HG03196 (cell line): ENCODE measurements around the gene ZNF236.
"Not testable (repeated sequence)": the region's sequence is repeated elsewhere in the genome, so short reads cannot be mapped to it uniquely, and the experiment has no call there.

Experiments
- ATAC-seq: cut with Tn5 transposase; IDR thresholded peaks from one replicate; pipeline ENCODE4 v1.9.1; 2021; ENCODE audit not compliant: unreplicated experiment

ZNF236 gene

DNA sequence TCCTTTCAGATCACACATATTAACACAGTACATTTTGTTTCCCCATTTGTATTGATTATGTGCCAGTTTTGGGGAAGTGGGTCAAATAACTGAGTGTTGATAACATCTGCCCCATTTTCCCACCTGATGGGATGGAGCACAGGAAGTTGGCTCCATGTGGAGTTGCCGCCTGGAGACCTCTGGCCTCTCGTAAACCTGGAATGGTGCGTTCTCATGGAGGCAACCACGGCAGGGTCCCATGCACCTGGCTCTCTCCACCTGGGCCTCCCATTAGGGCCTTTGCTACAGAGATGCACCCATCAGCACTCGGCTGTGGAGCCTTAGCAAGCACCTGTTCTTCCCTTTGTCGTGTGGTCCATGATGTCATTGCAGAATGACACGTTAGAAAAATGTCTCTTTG, 179.6 kb downstream of the ZNF236 start:
- ATAC-seq: no peak

- no peak for ATAC-seq
These were observed 180.1 kb downstream of the ZNF236 start for GRCh38 chr18:77002496-77002895.

- no peak for ATAC-seq
These were observed 181.0 kb downstream of the ZNF236 start for GRCh38 chr18:77003316-77003715.

DNA sequence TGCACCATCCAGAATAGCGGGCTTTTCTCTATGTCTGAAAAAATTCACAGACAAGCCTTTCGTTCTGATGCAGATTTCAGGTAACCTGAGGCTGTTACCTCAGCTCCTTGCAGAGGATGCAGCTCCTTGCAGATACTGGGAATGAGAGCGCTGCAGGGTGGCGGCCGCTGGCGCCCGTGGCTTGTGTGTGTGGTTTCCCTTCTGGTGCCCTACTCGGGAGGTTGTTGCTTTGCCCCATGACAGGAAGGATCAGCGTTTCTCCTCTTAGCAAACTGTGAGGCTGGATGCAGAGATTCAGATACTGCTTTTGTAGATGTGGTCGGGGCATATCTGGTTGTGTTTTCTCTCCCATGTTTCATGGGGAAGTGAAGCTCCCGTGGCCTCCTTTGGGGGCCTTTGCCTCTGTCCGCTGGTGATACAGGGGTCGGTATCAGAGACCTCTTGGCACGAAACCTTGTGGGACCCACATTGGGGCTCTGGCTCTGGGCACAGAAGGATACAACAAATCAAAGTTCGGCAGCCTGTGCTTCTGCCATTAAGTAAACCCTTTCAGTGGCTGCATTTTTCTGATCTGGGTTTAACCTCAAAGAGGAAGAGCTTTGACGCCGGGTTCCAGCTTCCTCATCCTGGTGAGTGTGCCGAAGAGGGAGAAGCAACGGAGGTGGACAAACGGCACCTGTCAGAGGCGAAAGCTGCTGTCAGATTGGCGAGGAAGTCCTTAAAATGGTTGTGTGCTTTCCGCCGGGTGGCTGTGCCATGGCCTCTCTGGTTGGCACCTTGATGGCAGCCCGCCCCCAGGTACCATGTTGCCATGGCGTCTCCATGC, 182.4 kb downstream of the ZNF236 start:
- no peak for ATAC-seq

DNA sequence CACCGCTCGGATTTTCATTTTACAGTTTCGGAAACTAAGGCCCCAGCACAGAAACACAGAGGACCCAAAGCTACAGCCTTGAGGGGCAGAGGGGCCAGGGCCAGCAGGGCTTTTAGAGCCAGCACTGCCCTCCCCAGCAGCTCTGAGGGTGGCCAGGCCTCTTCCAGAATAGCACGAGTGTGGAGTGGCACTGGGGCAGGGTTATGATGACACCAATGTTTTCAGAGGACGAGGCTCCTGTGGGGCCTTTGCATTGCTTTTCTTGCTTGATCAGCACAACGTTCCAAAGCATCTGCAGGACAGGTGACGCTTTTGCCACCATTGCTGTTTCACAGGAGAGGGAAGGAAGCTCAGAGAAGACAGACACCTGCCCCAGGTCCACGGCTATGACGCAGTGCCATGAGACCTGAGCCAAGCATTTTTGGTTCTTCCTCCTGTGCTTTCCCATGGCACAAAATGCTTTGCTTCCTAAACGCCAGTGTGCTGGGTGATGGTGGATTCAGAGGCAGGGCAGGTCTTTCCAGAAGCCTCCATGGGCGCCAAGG, 183.4 kb downstream of the ZNF236 start:
- no peak for ATAC-seq

GRCh38 chr18:77006305-77007175, 184.2 kb downstream of the ZNF236 start:
- no peak for ATAC-seq

- no peak for ATAC-seq
These were observed 184.9 kb downstream of the ZNF236 start for GRCh38 chr18:77007251-77007650.

DNA sequence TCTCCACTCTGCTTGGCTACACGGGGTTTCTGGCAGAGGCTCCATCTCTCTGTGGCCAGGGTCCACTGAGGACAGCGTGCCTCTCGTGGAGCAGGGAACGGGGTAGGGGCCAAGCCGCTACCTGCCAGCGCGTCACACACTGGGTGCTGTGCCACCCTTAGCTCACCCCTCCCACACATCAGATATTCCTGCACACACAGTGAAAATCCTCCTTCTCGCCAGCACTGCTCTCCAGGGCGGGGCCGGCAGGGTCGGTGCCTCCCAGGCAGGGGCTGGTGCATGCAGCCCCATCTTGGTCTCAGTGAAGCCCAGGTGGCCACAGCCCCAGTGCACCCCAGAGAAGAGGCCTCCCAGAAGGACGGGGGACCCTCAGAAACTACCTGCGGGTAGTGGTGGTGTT, 185.6 kb downstream of the ZNF236 start:
- no peak for ATAC-seq

DNA sequence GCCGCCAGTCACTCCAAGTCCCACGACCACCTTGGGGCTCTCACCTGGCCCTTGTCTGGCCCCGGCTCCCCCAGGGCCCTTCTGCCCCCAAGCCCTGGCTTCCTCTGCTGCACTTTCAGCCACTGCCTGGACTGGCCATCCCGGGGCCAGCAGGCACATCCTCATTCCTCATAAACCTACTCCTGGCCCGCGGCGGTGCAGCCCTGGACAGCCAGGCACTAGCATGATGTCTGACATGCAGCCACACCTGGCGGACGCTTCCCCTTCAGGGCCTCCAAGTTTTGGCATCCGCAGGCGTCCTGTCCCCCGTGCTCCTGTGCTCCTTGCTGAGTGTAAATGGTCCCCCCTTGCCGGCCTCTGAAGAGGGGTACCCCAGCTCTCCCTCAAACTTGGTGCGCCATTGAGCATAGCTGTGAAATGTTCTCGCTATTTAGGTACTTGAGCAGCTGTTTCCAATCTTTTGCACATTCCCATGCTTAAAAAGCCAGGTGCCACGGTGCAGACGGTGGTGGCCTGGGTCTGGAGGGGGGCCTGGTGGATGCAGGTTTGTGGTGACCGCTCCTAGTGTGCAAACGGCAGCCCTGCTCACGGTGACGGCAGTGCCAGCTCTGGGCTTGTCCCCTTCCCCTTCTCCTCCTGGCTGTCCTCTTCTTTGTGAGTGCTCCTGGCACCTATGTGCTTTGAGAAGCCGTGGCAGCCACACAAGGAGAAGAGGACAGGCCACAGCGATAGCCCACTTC, 186.4 kb downstream of the ZNF236 start:
- ATAC-seq: no peak

DNA sequence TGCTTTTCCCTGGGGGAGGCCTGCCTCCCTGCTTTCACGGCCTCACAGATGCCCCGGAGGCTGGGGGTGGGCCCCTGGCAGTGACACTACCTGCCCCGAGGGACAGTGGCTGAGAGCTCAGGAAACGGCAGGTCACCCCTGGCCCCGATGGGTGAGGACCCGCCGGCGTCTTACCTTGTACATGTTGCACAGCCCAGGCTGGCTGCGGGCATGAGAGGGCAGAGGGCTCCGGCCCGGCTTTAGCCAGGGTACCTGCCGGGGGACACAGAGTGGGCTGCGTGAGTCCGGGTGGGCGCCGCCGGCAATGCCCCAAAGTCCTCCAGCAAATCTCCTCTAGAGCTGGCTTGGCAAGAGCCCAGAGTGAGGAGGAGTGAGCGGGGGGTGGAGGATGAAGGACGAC, 187.3 kb downstream of the ZNF236 start:
- no peak for ATAC-seq

DNA sequence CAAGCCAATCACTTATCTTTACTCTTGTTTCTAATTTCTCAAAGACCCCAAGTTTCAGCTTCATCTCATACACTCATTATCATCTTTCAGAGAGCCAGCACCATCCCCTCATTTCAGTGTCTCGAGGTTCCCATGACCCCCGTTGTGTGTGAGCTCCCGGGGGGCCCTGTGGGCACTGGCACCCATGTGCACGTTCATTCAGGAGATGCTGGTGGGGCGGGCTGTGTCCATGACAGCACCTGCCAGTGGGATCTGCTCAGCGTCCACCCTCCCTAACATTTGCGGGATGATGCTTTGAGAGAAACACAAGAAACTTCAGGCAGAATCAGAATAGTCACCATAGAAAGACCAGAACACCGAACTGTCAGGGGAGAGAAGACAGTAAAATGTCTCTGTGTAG, 189.8 kb downstream of the ZNF236 start:
- ATAC-seq: no peak

DNA sequence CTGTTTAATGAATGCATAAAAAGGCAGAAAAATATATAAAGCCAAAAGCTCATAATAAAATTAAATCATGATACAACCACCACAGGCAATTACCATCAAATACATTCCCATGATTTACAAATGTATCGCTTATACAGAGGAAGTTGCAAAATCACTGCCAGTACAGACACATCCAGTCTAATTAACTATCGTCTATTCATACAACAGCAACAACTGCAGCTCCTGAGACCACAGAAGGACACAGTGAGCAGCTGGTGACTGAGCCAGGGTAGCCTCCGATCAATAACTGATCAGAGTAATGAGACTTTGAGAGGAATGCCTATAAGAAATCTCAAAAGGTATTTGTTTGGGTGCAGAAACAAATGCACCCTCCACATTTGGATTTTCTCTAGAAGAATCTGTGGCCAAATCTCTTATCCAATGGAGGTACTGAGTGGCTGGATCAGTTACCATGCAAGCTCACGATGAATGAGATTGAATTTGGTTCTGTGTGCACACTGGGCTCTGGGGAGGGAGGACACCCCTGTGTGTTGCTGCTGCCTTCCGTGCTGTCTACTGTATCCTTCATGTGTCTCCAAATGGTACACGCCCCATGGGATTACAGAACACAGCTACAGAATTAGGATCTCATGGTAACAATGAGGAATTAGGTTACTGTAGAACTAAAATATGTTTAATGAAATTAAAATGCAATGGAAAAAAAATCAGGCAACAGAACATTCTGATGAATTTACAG, 190.6 kb downstream of the ZNF236 start:
- ATAC-seq: no peak

- ATAC-seq: no peak
These were observed 191.6 kb downstream of the ZNF236 start for GRCh38 chr18:77013811-77014521.

DNA sequence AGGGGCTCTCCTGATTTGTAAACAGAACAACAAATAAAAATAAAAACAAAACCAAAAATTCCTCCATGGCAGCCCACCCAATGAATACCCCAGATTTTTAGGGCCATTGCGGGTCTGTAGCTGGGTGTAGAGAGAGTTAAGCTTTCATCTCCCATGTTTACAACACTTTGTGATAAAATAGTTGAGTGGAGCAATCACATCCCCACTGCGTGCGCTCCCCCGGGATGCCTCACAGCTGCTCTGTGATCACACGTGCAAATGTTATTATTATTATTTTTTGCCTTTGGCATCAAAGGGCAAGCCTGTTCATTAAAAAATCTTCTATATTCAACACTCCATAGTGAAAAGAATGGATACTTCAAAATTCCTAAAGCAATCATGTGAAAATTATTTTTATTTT, 192.2 kb downstream of the ZNF236 start:
- no peak for ATAC-seq

DNA sequence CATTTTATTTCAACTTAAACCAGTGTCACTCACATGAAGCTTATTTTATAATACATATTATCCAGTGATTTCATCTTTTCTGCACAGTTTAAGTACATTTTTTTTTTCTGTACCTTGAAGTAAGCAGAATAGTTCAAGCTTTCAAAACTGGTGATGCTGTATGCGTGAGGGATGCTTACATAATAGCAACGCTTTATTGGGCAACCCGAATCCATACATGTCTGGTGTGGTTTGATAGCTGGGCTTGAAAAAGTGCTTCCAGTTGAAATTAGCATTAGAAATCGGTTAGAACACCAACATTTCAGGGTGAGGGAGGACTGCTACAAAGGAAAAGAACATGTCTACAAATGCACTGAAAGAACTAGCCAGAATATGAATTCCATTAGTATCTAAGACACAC, 192.8 kb downstream of the ZNF236 start:
- ATAC-seq: no peak

GRCh38 chr18:77015771-77016710, 193.7 kb downstream of the ZNF236 start:
- no peak for ATAC-seq

- no peak for ATAC-seq
These were observed 194.6 kb downstream of the ZNF236 start for GRCh38 chr18:77016936-77017335.

DNA sequence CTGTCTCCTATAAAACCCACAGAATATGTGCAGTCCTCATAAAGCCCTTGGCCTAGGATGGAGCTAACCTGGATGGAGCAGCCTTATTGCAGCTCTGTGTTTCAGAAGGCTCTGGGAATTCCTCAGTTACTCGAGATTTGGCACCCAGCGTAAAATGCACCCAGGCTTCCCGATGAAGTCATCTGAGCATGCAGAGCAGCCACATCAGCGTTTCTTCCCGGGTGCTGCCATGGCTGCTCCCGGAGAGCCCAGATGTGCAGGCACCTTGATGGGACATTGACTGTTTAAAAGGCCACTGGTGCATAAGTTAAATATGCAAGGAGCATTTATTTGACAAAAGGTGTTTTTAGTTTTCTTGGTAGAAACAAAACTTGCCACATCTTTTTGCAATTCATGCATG, 195.0 kb downstream of the ZNF236 start:
- no peak for ATAC-seq

DNA sequence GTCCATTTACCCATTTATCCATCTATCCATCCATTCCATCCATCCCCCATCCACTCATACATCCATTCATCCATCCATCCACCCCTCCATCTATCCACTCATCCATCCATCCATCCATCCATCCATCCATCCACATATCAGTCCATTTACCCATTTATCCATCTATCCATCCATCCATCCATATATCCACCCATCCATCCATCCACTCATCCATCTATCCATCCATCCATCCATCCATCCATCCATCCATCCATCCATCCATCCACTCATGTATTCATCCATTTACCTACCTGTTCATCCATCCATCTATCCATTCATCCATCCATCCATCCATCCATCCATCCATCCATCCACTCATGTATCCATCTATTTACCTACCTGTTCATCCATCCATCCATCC, 196.3 kb downstream of the ZNF236 start:
- not testable (repeated sequence) for ATAC-seq
